Measurements from ENCODE around the gene SLC4A7. TPM values are rescaled to one million over a fixed set of nuclear protein-coding genes. Genes with fewer than 3 reads are reported as not detected.

SLC4A7 gene
- total RNA-seq, 6 experiments from 2014 or later, result 3.0 to 9.9 (median 5.8) TPM

DNA sequence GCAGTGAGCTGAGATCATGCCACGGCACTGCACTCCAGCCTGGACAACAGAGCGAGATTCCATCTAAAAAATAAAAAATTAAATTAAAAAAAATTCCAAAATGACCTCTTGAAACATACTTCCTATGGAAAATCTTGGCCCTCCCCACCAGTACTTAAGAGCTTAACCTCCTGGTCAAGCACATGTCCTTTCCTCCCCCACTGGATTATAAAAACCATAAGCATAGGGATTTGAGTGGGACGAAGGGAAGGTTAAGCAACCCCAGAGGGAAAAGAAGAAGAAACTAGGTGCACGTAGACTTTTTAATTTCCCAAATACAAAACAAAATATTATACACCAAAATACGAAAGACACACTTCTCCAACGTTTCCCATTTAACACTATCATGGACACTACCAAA, 25.3 kb downstream of the SLC4A7 start:
- DNase-seq, result no peak
- Histone ChIP-seq H3K36me3 (no peaks in the 10 kb centered on the region), H3K4me3 (no peak overlapping the region), H3K4me1 (peaks cover 0 to 10% (median 0%) of the 10 kb centered on the region in 4 donors), H3K27ac (no peak overlapping the region), H3K9me3 (no peaks in the 10 kb centered on the region), H3K27me3 (no peaks in the 10 kb centered on the region)
- ATAC-seq, result no peak
- 83% methylated on average over 5 of the region's 6 CpGs for WGBS (ENCODE audit: insufficient coverage, low coverage, low lambda C conversion rate, missing lambda C conversion rate)
- intact Hi-C loops (cut with DNase I), result no loop called here
- TF ChIP-seq, protein P1, sequence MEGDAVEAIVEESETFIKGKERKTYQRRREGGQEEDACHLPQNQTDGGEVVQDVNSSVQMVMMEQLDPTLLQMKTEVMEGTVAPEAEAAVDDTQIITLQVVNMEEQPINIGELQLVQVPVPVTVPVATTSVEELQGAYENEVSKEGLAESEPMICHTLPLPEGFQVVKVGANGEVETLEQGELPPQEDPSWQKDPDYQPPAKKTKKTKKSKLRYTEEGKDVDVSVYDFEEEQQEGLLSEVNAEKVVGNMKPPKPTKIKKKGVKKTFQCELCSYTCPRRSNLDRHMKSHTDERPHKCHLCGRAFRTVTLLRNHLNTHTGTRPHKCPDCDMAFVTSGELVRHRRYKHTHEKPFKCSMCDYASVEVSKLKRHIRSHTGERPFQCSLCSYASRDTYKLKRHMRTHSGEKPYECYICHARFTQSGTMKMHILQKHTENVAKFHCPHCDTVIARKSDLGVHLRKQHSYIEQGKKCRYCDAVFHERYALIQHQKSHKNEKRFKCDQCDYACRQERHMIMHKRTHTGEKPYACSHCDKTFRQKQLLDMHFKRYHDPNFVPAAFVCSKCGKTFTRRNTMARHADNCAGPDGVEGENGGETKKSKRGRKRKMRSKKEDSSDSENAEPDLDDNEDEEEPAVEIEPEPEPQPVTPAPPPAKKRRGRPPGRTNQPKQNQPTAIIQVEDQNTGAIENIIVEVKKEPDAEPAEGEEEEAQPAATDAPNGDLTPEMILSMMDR (IDR thresholded peaks at IDR 0.05), result no peak
- no peak for TF ChIP-seq POLR2A (IDR thresholded peaks at IDR 0.05)

DNA sequence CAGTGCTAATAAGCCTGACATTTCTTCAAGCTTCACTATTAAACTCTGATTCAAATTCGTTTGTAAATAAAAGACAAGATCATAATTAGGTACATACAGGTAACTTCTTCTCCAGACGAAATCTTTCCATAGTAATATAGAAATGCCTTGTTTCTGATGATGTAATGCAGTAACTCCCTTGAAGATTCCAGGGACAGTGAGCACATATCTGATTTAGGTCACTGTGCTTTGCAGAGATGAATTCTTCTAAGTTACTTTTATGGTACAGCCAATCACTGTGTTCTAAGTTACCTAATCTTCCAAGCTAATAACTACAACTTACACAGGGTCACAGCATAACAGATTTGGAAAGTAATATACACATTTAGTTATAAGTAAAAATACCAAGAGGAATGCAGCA, 27.6 kb downstream of the SLC4A7 start:
- TF ChIP-seq, protein P1 (IDR thresholded peaks at IDR 0.05), result no peak
- TF ChIP-seq POLR2A (IDR thresholded peaks at IDR 0.05), result no peak
- peaks cover 0 to 10% (median 0%) of the 10 kb centered on the region in 4 donors for H3K4me1 ChIP-seq
- WGBS (ENCODE audit: insufficient coverage, low coverage, low lambda C conversion rate, missing lambda C conversion rate), result 86% methylated on average over 2 of the region's 2 CpGs
- H3K27ac ChIP-seq, result no peak overlapping the region
- H3K4me3 ChIP-seq, result no peak overlapping the region
- ATAC-seq (no peak), DNase-seq (no peak)
- no peaks in the 10 kb centered on the region for H3K9me3 ChIP-seq
- H3K27me3 ChIP-seq, result no peaks in the 10 kb centered on the region
- intact Hi-C loops (cut with DNase I), result no loop called here
- no peaks in the 10 kb centered on the region for H3K36me3 ChIP-seq

DNA sequence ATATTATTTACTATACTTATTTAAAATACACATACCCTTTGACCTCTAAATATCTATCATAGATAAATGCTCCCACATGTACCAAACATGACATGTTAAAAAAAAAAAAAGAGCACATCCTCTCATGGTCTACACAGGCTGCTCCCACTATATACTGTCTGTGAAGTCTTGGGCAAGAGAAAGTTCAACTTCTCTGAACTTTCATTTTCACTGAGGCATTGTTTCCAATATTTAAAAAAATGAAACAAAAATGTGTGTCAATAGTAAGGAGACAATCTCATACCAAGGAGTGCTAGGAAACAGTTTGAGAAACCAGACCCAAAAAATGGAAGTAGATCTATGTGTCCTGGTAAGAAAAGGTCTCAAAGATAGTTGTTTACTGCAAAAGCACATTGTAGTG, 29.3 kb downstream of the SLC4A7 start:
- peak; percentile 45 to 82 (median 56) for ATAC-seq
- intact Hi-C loops (cut with DNase I), result no loop called here
- no peak overlapping the region for H3K27ac ChIP-seq

DNA sequence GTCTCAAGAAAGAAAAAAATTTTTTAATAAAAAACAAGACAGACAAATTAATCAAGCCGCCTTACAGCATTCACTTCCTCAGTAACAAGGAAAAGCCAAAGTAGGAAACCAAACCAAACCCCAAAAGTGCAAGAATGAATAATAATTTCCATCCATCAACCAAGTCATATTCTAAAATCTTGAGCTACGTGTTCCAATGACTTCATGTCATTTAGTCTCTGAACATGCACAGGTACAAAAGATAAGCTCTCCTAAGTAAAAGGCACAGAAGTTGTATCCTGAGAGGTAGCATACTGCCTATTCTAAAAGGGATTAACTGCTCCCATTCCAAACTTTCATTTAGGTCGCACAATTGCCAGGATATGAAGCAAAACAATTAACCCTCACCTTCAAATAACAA, 29.7 kb downstream of the SLC4A7 start:
- no peak for DNase-seq

More for the DNA sequence above, 29.3 kb downstream of the SLC4A7 start:
- Histone ChIP-seq H3K36me3 (no peaks in the 10 kb centered on the region), H3K9me3 (no peaks in the 10 kb centered on the region), H3K4me1 (peaks cover 0 to 10% (median 0%) of the 10 kb centered on the region in 4 donors), H3K27me3 (no peaks in the 10 kb centered on the region), H3K4me3 (no peak overlapping the region)
- no peak for DNase-seq
- TF ChIP-seq, protein P1 (IDR thresholded peaks at IDR 0.05), result no peak
- no peak for TF ChIP-seq POLR2A (IDR thresholded peaks at IDR 0.05)

More for the DNA sequence above, 29.7 kb downstream of the SLC4A7 start:
- peaks cover 0 to 10% (median 0%) of the 10 kb centered on the region in 4 donors for H3K4me1 ChIP-seq
- no peaks in the 10 kb centered on the region for H3K9me3 ChIP-seq
- no peaks in the 10 kb centered on the region for H3K27me3 ChIP-seq
- no peak for TF ChIP-seq POLR2A (IDR thresholded peaks at IDR 0.05)
- TF ChIP-seq, protein P1 (IDR thresholded peaks at IDR 0.05), result no peak
- WGBS (ENCODE audit: insufficient coverage, low coverage, low lambda C conversion rate, missing lambda C conversion rate), result 79% methylated on average over 3 of the region's 3 CpGs
- intact Hi-C loops (cut with DNase I), result no loop called here
- H3K27ac ChIP-seq, result no peak overlapping the region
- H3K36me3 ChIP-seq, result no peaks in the 10 kb centered on the region
- no peak for ATAC-seq
- H3K4me3 ChIP-seq, result no peak overlapping the region
